A549 (cell line): ENCODE data around the gene COL13A1. TPM values are rescaled to one million over a fixed set of nuclear protein-coding genes. Genes with fewer than 3 reads are reported as not detected.

ENCODE experiments used
- ATAC-seq, 2 experiments: fragments of 200-7000 bp in 1 of 2; fragments of >200 bp in 1 of 2; cut with Nextera tagmentation in 1 of 2; cut with Tn5 transposase in 1 of 2; 3 replicates each; pipeline versions ENCODE4 v1.8.0 to v1.9.1; 2018 to 2020; ENCODE audit warnings: mild to moderate bottlenecking in 1 of 2, moderate library complexity in 1 of 2
- CTCF ChIA-PET: fragments of 300-600 bp; sonication (Branson Sonifier 250); formaldehyde crosslinking; extraction: SDS; loops from one replicate; lab custom pipeline; 2021; ENCODE audit warnings: antibody characterized with exemption, inconsistent platforms; lab: Yijun Ruan, JAX
- POLR2A ChIA-PET: fragments of 350-600 bp; formaldehyde crosslinking; extraction: SDS; loops from one replicate; lab custom pipeline; 2021; ENCODE audit warnings: antibody characterized with exemption, inconsistent platforms; lab: Yijun Ruan, JAX
- DNase-seq, 2 experiments: peaks; one replicate each; pipeline versions ENCODE4 v3.0.0 to v3.0.0-alpha.2; 2011 to 2016; ENCODE audit warnings: low read depth in 1 of 2, low spot score in 1 of 2
- FAIRE-seq: peaks from 2 replicates; lab custom pipeline; 2011; peaks lifted over from hg19 to GRCh38; lab: Jason Lieb, UNC
- H3K27ac ChIP-seq, 2 experiments: fragments of >200 bp; sonication (Bioruptor Twin); formaldehyde crosslinking; 3 replicates each; pipeline ENCODE4 v1.5.1; 2016 to 2017
- H3K4me1 ChIP-seq: fragments of >200 bp; sonication (Bioruptor Twin); formaldehyde crosslinking; 3 replicates; pipeline ENCODE4 v1.6.1; 2016
- H3K4me2 ChIP-seq: fragments of >200 bp; sonication (Bioruptor Twin); formaldehyde crosslinking; 3 replicates; pipeline ENCODE4 v1.6.1; 2016
- H3K4me3 ChIP-seq: fragments of >200 bp; sonication (Bioruptor Twin); formaldehyde crosslinking; 3 replicates; pipeline ENCODE4 v1.5.1; 2016
- H3K9me3 ChIP-seq: fragments of >200 bp; sonication (Bioruptor Twin); formaldehyde crosslinking; 3 replicates; pipeline ENCODE4 v1.6.1; 2016
- CBX8 ChIP-seq: fragments of 200-600 bp; sonication (generic); IDR thresholded peaks from 2 replicates; pipeline ENCODE4 v1.6.1; 2016
- CEBPB ChIP-seq, 2 experiments: fragments of >200 bp in 1 of 2; sonication (Bioruptor Twin) in 1 of 2; formaldehyde crosslinking in 1 of 2; IDR thresholded peaks; 2 replicates each; pipeline ENCODE4 v1.6.1; 2012 to 2016
- E2F6 ChIP-seq: IDR thresholded peaks from 2 replicates; pipeline ENCODE4 v1.6.1; 2012; ENCODE audit warnings: low read depth, borderline replicate concordance
- EHF ChIP-seq: fragments of 250-450 bp; sonication (Bioruptor Pico); IDR thresholded peaks from 2 replicates; pipeline ENCODE4 v1.5.0; 2020; ENCODE audit warnings: mild to moderate bottlenecking
- ESRRA ChIP-seq: fragments of 150-350 bp; IDR thresholded peaks from 2 replicates; pipeline ENCODE4 v1.6.1; 2014; ENCODE audit warnings: mild to moderate bottlenecking, low read length, borderline replicate concordance
- FOXS1 ChIP-seq: fragments of 250-450 bp; sonication (Bioruptor Pico); IDR thresholded peaks from 2 replicates; pipeline ENCODE4 v1.5.0; 2020; ENCODE audit warnings: mild to moderate bottlenecking, moderate library complexity
- GATA3 ChIP-seq: IDR thresholded peaks from 2 replicates; pipeline ENCODE4 v1.6.1; 2012; ENCODE audit warnings: borderline replicate concordance
- HDAC2 ChIP-seq: fragments of 200-600 bp; sonication (generic); IDR thresholded peaks from 2 replicates; pipeline ENCODE4 v1.6.1; 2016
- HOXA7 ChIP-seq: fragments of 250-450 bp; sonication (Bioruptor Pico); IDR thresholded peaks from 2 replicates; pipeline ENCODE4 v1.5.0; 2020; ENCODE audit warnings: mild to moderate bottlenecking, moderate library complexity
- KDM1A ChIP-seq: fragments of 200-600 bp; sonication (generic); IDR thresholded peaks from 2 replicates; pipeline ENCODE4 v1.6.1; 2016; ENCODE audit warnings: low read depth, mild to moderate bottlenecking
- MAX ChIP-seq: IDR thresholded peaks from 2 replicates; pipeline ENCODE4 v1.6.1; 2012
- NPAS2 ChIP-seq: fragments of 250-450 bp; sonication (Bioruptor Pico); IDR thresholded peaks from 2 replicates; pipeline ENCODE4 v1.8.0; 2022; ENCODE audit warnings: mild to moderate bottlenecking, moderate library complexity, borderline replicate concordance
- RAD21 ChIP-seq, 2 experiments: fragments of >200 bp in 1 of 2; sonication (Bioruptor Twin) in 1 of 2; formaldehyde crosslinking in 1 of 2; IDR thresholded peaks in 1 of 2; conservative IDR thresholded peaks in 1 of 2; 2 replicates in 1 of 2; 3 replicates in 1 of 2; pipeline ENCODE4 v1.6.1; 2012 to 2018; ENCODE audit warnings: inconsistent platforms in 1 of 2
- RCOR1 ChIP-seq: fragments of 150-350 bp; IDR thresholded peaks from 2 replicates; pipeline ENCODE4 v1.6.1; 2014; ENCODE audit warnings: antibody characterized with exemption, low read length, low read depth
- RFX5 ChIP-seq: fragments of 450-650 bp; IDR thresholded peaks from 2 replicates; pipeline ENCODE4 v1.7.1; 2014; ENCODE audit warnings: antibody characterized with exemption, mild to moderate bottlenecking, moderate library complexity
- RNF2 ChIP-seq: fragments of 200-600 bp; sonication (generic); IDR thresholded peaks from 2 replicates; pipeline ENCODE4 v1.6.1; 2016; ENCODE audit warnings: low read depth, mild to moderate bottlenecking, antibody characterized with exemption, moderate library complexity, borderline replicate concordance
- ZNF302 ChIP-seq: fragments of 250-450 bp; sonication (Bioruptor Pico); IDR thresholded peaks from 2 replicates; pipeline ENCODE4 v1.9.0; 2021; ENCODE audit warnings: inconsistent platforms, mild to moderate bottlenecking, moderate library complexity
- ZSCAN20 ChIP-seq: fragments of 250-450 bp; sonication (Bioruptor Pico); IDR thresholded peaks from 2 replicates; pipeline ENCODE4 v1.8.0; 2022; ENCODE audit warnings: mild to moderate bottlenecking, moderate library complexity
- WGBS: methylation state at CpG from one replicate; pipeline ENCODE4 v1.1.6; 2017; ENCODE audit errors: missing lambda C conversion rate; 5-methylcytosine and 5-hydroxymethylcytosine counted together
- polyA plus RNA-seq, 4 experiments: library from polyadenylated mRNA; depleted of rRNA in 3 of 4; stranded (reverse); fragments of >200 nt; fragmentation: RNase III in 1 of 4; extraction: RNeasy Plus Mini Kit Qiagen cat#74134 plus additional on column Dnase treatment in 1 of 4; gene quantifications; 2 replicates in 3 of 4; 3 replicates in 1 of 4; pipeline ENCODE4 v1.2.3, GENCODE V29; 2011 to 2017
- TF ChIP-seq, protein P1 (sequence below): fragments of 200-600 bp; sonication (generic); IDR thresholded peaks from 2 replicates; pipeline ENCODE4 v1.6.1; 2016; ENCODE audit warnings: antibody characterized with exemption, mild to moderate bottlenecking, moderate library complexity
- TF ChIP-seq, protein P2 (sequence below): fragments of 450-650 bp; IDR thresholded peaks from 2 replicates; pipeline ENCODE4 v1.6.1; 2014; ENCODE audit warnings: antibody characterized with exemption
- TF ChIP-seq, protein P3 (sequence below): fragments of 250-450 bp; sonication (Bioruptor Pico); IDR thresholded peaks from 2 replicates; pipeline ENCODE4 v1.5.0; 2020; ENCODE audit warnings: low read depth, mild to moderate bottlenecking, moderate library complexity

COL13A1 gene
- polyA plus RNA-seq, 2 of the 4 experiments (the other 2 are of a cell fraction), result 0.08 to 0.27 TPM

GRCh38 chr10:69910561-69910960, 108.9 kb downstream of the COL13A1 start (continued):
- TF ChIP-seq, protein P1, sequence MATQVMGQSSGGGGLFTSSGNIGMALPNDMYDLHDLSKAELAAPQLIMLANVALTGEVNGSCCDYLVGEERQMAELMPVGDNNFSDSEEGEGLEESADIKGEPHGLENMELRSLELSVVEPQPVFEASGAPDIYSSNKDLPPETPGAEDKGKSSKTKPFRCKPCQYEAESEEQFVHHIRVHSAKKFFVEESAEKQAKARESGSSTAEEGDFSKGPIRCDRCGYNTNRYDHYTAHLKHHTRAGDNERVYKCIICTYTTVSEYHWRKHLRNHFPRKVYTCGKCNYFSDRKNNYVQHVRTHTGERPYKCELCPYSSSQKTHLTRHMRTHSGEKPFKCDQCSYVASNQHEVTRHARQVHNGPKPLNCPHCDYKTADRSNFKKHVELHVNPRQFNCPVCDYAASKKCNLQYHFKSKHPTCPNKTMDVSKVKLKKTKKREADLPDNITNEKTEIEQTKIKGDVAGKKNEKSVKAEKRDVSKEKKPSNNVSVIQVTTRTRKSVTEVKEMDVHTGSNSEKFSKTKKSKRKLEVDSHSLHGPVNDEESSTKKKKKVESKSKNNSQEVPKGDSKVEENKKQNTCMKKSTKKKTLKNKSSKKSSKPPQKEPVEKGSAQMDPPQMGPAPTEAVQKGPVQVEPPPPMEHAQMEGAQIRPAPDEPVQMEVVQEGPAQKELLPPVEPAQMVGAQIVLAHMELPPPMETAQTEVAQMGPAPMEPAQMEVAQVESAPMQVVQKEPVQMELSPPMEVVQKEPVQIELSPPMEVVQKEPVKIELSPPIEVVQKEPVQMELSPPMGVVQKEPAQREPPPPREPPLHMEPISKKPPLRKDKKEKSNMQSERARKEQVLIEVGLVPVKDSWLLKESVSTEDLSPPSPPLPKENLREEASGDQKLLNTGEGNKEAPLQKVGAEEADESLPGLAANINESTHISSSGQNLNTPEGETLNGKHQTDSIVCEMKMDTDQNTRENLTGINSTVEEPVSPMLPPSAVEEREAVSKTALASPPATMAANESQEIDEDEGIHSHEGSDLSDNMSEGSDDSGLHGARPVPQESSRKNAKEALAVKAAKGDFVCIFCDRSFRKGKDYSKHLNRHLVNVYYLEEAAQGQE, result no peak
- TF ChIP-seq GATA3 (no peak), CBX8 (no peak), ZNF302 (CRISPR knock-in tag) (no peak)
- TF ChIP-seq, all 56 proteins: peak for 0

GRCh38 chr10:69911613-69912528, 110.2 kb downstream of the COL13A1 start:
- ATAC-seq (no peak), FAIRE-seq (no peak), DNase-seq (no peak)
- POLR2A ChIA-PET, result no interaction called here
- no peaks in the 10 kb centered on the region for H3K4me1 ChIP-seq
- no peak overlapping the region for H3K4me2 ChIP-seq
- TF ChIP-seq RFX5 (no peak), FOXS1 (CRISPR knock-in tag) (no peak), KDM1A (no peak), CEBPB (IDR thresholded peaks at IDR 0.05) (no peak), EHF (CRISPR knock-in tag) (no peak), HDAC2 (no peak)
- TF ChIP-seq, protein P2, sequence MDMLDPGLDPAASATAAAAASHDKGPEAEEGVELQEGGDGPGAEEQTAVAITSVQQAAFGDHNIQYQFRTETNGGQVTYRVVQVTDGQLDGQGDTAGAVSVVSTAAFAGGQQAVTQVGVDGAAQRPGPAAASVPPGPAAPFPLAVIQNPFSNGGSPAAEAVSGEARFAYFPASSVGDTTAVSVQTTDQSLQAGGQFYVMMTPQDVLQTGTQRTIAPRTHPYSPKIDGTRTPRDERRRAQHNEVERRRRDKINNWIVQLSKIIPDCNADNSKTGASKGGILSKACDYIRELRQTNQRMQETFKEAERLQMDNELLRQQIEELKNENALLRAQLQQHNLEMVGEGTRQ, result no peak
- H3K27ac ChIP-seq, result no peak overlapping the region
- H3K4me3 ChIP-seq, result no peak overlapping the region
- no peaks in the 10 kb centered on the region for H3K9me3 ChIP-seq
- 79% methylated on average over 18 of the region's 18 CpGs for WGBS
- CTCF ChIA-PET, result interaction anchor here (0.6 to 13.3 kb wide), 14 partner anchors 10 to 273 kb away, joined by 3 to 198 read pairs (median 4); no protein-coding TSS in a partner anchor

- WGBS, result 62% methylated on average over 4 of the region's 4 CpGs
- DNase-seq, result no peak
- ChIA-PET POLR2A (no interaction called here), CTCF (interaction anchor here (0.7 to 13.3 kb wide), 15 partner anchors 9 to 269 kb away, joined by 3 to 198 read pairs (median 4); no protein-coding TSS in a partner anchor)
- Histone ChIP-seq H3K4me1 (no peaks in the 10 kb centered on the region), H3K9me3 (no peaks in the 10 kb centered on the region), H3K27ac (no peak overlapping the region), H3K4me3 (no peak overlapping the region), H3K4me2 (no peak overlapping the region)
- no peak for ATAC-seq
- FAIRE-seq, result no peak
- TF ChIP-seq GATA3 (no peak), RAD21 (conservative IDR thresholded peaks at IDR 0.05 in 1 of 2, IDR thresholded peaks at IDR 0.05 in 1 of 2) (no peak), KDM1A (no peak), RCOR1 (no peak), ZNF302 (CRISPR knock-in tag) (no peak), E2F6 (no peak), NPAS2 (CRISPR knock-in tag) (no peak), ESRRA (no peak), HOXA7 (CRISPR knock-in tag) (no peak), RNF2 (no peak), ZSCAN20 (no peak), MAX (no peak), HDAC2 (no peak)
- TF ChIP-seq, protein P2, result no peak
- TF ChIP-seq, protein P3, sequence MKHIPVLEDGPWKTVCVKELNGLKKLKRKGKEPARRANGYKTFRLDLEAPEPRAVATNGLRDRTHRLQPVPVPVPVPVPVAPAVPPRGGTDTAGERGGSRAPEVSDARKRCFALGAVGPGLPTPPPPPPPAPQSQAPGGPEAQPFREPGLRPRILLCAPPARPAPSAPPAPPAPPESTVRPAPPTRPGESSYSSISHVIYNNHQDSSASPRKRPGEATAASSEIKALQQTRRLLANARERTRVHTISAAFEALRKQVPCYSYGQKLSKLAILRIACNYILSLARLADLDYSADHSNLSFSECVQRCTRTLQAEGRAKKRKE (CRISPR knock-in tag), result no peak
- TF ChIP-seq, protein P1, result no peak
These were observed 110.9 kb downstream of the COL13A1 start for GRCh38 chr10:69912589-69912988.
